HTERT RPE-1 (cell line): Measurements from ENCODE around the gene SRD5A1.

Source experiments
- in situ Hi-C: fragments of 300-500 bp; cut with MboI; formaldehyde crosslinking; loops from 4 replicates; pipeline ENCODE4 v1.14.3; 2020; ENCODE audit warnings: low sequenced_read_pairs

Gene SRD5A1

DNA sequence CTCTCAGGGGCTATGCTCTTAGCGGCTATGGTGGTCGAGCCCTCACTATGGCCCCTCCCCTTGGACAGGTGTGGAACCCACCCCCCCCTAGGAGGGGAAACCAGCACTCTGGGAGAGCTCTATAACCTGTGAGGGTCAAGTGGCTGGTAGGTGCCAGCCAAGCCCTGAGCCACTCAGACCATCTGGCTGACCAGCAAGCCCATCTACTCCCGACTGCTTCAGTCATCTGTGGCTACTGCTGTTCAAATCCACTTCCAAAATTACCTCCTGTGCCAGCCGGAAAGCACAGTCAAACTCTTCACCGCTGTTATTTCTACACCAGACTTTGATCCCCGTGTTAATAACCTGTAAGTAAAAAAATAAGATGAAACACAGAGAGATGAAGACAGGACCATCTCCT is 28.9 kb upstream of the SRD5A1 start:
- in situ Hi-C loops = no loop called here

DNA sequence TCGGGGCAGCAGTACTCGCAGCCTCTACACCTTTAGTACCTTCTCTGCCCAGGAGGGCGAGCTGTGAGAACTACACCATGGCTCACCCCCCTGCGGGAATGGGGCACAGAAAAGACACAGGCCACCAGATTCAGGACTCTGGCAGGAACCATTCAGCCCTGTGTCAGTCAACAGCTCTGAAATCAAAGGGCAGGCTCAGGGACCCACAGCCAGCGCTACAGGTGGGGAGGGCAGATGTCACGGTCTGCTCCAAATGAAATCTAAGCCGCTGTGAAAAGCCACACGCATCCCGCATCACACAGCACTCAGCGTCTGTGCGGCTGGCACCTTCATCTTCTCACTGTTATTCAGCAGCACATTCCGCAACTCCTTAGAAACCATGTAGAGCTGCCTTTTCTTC is 28.3 kb upstream of the SRD5A1 start:
- in situ Hi-C loops = no loop called here

DNA sequence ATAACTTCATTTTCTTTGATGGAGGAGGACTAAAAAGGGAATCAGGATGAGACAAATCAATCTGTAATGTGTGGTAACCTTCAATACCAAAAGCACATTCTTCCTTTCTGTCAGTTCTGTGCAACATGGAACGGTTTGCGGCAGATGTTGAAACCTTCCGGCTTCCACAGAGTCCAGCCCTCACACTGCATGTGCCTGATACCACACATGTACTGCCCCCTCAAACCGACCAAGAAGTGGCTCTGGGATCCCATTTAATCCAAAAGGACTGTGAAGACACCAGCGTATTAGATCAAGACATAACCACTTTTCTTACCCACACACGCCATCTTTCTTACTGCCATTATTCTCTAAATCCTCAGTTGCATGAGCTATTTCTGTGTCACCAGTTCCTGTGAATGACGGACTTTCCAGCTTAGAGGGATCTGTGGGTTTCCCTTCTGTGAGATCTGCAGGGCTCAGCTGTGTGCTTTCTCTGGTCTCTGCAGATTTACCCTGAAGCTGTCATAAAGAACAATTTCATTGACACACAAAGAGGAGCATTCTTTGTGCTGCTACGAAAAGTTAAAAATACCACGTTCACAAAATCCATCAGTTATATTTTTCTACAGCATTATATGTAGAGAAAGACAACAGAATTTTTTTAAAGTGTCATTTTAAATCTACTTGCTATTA is 26.2 kb upstream of the SRD5A1 start:
- in situ Hi-C loops = no loop called here

DNA sequence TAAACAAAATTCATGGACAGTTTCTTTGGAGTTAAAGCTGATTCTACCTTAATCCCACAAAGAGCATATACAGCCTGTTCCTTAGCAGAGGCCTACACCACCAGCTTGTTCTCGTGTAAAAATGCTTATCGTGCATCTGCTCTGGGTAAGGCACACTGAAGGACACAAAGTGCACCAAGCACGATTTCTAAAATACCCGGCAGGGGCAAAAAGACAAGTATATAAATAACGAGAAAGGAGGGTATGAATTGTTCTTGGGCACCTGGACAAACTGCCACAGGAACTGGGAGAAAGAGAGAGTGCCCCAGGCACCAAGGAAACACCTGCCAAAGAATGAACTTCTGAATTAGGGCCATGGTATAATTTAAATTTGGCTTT is 25.7 kb upstream of the SRD5A1 start:
- in situ Hi-C loops = no loop called here

DNA sequence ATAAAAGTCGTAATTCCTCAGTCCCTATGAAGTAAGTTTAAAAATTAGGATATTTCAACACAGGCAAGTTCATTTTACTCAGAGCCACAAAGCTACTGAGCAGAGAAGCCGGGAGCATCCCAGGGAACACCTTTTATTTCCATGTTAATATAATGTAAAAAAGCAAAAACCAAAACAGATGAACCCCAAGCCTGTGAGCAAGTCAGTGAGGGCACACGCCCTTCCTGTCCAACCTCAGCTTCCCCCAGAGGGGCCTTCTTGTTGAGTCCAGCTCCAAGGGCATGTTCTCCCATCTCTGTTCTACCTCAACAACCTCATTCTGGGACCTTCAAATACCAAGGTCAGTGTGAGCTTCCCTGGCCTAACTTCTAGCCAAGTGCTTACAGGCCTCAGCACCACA is 25.2 kb upstream of the SRD5A1 start:
- in situ Hi-C loops = no loop called here

DNA sequence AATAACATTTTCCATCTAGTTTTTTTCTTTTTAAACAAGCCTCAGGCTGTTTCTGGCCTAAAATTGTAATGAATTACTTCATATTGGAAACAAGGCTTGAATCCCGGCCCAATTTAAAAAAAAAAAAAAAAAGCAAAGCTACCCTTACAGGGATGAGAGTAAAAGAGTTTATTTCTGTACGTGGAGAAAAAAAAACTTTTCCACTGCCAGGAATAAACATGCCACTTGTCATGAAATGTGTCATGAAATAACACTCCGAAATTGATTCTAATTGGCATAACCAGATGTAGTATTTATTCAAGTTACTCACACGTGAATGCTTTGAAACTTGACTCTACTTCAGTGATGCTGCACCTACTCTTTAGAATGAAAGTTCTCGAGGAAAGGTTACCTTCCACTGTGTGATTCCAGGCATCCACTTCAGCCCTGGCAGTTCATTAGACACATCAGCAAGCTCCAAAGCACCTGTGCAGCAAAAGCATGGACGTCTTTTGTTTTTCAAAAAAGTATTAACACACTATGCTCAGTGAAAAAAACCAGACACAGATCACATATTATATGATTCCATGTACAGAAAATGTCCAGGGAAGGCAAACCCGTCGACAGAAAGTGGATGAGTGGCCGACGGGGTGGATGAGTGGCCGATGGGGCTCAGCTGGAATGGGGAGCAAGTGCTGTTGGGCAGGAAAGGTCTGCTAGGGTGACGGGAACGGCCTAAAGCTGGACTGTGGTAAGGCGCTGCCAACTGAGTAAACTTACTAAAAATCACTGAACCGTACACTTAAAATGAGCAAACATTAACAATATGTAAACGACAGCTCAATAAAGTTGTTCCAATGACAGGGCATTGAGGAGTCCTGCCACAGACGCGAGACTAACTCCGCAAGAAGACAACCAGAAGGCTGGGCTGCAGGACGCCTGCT is 21.6 kb upstream of the SRD5A1 start:
- in situ Hi-C loops = no loop called here

DNA sequence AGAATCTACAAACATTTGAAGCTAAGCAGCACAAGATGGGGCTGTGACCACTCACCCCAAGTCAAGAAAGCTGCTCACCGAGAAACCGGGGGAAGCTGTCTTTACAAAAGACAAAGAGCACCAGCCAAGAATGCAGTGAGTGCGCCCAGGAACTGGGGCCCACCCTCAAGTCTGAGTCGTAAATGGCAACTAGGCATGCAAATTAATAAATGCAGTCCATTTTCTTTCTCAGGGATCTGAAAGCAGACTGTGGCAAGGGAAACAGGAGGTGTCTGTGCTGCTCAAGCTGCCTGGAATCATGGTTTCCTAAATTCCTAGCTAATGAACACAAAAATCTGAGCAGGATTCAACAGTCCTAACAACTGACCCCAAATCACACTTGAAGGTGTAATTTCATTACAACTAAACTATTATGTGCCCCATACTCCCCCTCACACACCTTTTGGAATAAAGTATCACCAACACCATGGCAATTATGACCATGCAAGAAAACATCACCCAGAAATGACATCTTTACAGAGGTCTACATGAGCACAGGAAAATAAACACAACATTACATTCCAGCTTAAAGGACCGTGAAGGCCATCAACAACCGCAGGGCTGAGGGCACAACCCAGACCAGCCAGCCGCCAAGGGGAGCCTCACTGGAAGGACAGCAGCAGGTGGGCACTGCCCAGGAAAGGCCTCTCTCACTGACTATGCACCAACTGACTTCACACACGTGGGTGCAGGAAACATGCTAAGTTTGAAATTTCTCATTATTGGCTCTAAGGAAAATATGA is 18.0 kb upstream of the SRD5A1 start:
- in situ Hi-C loops = no loop called here

DNA sequence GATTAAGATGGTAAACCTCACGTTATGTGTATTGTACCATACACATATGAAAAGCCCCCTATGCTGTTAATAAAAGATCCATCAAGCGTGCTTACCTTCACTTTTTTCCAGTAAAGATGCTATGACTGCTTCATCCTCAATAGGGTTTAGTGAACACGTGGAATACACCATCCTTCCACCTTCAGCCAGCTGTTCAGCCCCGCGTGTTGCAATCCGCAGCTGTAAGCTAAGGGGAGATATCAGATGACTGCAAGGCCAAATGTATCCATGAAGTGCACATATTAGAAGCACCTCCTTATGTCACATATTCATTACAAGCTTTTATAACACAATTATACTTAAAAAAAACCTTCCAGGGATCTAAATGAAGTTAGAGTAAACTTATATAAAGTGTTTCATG is 16.6 kb upstream of the SRD5A1 start:
- in situ Hi-C loops = no loop called here

DNA sequence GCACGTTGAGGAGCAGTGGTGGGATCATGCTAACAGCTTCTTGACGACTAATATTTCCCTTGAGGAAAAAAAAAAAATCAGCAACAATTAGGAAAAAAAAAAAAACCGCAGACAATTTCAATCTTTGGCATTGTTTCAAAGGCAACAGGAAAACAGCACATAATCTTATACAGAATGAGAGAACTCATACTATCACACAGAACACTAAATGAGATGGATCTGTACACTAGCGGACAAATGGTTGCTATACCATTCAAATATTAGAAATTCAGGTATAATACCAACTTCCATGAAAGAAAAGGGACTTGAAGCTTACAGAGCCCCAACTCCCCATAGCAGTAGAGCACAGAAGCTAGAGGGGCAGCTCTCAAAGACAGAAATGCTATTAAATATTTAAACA is 10.0 kb upstream of the SRD5A1 start:
- in situ Hi-C loops = no loop called here

DNA sequence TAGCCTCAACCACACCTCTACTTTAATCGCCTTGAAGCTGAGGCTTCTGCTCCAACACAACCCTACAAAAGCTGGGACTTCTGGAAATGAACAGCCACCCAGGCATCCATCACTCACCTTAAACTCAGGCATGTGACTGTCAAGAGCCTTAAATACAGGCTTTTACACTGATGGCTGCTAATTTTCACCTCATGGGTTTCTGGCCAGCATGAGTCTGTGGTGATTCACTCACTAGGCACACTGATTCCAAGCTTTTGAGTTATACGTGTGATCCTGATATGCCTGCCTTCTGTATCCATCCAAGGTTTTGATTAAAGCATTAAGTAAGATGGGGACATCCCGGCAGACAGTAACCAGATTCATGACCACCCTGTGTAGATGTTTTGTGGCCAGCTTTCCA is 9.3 kb upstream of the SRD5A1 start:
- in situ Hi-C loops = no loop called here

DNA sequence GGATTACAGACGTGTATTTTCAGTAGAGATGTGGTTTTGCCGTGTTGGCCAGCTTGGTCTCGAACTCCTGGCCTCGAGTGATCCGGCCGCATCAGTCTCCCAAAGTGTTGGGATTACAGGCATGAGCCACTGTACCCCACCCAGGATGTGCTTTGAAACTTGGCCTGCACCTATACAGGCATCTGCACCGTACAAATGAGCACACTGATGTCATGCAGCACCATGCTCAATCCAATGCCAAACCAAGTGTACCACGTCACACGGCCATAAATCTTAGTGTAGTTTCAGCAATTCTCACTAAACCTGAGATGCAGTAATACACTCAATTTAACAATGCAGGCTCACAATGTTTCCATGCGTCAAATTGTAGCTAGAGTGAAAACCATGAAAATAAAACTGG is 6.7 kb upstream of the SRD5A1 start:
- in situ Hi-C loops = no loop called here

DNA sequence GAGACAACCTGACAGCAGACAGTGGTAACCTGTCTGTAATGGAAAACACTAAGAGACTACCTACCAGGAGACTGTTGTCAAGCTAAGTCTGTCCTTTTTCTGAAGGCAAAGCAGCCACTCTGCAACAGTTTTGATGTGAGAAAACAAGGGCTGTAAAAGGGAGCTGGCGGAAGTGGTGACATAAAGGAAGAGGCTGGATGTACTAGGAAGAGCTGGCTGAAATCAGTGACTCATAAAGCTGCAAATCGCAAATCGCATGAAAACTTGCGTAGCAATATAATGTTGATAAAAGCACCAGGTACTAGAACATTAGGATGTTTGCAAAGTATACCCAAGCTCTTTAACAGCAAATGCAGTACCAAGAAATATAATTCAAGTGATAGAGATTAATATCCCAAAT is 1.8 kb upstream of the SRD5A1 start:
- in situ Hi-C loops = no loop called here

DNA sequence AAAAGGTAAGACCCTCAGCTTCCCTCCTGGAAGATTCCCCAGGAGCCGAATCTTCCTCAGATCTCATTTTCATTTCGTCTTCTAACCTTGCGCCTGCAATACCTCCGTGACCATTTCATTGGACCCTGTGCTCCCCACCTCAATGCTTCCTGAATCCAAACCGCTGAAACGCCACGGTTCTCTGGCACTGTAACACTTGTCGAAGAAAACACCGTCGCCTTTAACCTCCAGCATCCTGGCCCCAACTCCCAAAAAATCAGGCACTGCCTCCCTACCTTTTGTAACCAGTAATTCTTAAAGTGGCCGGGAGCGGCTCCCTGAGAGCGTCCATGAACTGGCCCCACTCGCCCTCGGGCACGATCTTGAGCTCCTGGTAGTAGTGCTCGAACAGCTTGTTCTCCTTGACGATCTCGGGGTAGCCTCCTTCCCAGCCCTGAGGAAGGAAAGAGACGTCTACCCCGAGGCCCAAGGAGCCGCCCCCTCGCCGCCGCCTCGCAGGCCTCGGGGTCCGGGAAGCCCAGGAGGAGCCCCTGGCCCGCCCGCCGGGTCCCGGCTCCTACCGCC is 834 bp upstream of the SRD5A1 start:
- in situ Hi-C loops = no loop called here

DNA sequence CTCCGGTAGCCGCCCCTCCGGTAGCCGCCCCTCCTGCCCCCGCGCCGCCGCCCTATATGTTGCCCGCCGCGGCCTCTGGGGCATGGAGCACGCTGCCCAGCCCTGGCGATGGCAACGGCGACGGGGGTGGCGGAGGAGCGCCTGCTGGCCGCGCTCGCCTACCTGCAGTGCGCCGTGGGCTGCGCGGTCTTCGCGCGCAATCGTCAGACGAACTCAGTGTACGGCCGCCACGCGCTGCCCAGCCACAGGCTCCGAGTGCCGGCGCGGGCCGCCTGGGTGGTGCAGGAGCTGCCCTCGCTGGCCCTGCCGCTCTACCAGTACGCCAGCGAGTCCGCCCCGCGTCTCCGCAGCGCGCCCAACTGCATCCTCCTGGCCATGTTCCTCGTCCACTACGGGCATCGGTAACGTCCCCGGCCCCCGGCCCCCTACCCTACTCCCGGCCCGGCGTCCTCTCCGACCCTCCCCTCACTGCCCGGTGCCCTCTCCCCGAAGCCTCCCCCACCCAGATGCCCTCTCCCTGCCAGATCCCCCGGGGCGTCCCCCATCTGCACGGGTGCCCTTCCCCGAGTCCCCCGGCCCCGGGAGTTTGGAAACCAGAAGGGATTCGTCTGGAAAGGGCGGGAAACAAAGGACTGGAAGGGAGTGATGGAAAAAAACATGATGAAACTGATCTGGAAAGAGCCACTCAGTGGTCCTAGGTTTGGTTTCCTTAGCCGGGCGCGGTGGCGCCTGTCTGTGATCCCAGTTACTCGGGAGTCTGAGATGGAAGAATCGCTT is 417 bp downstream of the SRD5A1 start:
- in situ Hi-C loops = no loop called here

DNA sequence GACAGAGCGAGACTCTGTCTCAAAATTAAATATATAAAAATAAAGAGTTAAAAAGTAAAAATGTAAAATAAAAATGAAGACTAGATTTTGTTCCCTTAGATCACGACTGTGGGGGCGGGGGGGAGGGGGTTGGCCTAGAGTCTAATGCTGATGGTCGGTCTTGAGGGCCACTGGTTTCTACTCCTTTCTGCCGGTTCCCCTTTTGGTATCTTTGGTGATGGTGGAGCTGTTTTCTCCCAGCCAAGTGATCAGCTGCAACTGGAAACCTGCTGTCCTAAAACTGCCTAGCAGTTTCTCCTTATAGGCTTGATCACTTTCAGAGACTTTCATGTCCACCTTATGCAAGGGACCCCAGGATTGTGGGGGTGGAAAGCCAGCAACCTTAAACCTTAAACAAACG is 1.1 kb downstream of the SRD5A1 start:
- in situ Hi-C loops = no loop called here

DNA sequence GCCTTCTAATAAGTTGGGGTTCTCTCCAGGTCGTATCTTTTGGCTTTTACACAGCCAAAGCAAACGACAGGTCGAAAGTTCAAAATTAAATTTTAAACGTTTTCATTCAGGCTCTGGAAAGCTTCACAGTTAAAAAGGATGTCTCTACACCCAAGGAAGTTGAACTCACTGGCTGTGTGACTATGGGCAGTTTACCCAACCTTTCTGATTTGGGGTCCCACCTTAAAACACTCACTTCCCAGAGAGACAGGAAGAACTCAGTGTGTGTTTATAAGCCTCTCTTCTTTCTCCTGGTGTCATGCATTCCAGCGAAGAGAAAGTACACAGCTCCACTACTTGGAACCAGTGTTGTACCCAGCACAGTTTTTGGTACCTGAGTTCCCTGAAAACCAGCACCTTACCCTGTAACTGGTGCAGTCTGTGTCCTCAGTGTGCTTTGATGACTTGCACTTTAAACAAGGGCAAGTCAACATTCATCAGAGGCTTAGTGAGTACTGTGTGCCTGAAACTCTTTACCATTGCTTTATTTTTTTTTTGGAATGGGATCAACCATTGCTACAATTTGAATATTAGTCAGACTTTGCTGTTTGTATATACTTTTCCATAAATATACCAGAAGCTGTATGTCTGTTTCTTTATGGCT is 1.7 kb downstream of the SRD5A1 start:
- in situ Hi-C loops = no loop called here

DNA sequence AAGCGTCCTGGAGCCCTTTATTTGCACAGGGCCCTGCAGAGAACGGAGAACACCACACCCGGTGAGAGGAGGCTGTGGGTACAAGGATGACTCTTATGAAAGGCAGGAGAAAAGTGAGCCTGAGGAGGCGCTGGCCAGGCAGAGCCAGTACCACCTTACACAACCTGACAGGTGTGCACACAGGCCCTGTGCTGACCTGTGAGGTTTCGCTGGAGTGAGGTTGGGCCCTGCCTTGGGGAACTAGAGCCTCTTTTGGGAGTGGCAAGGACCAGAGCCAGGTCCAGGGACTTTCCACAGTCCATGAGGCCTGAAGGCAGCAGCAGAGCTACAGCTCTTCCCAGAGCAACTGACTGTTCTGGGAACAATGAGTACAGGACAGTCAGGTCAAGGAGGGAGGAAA is 3.1 kb downstream of the SRD5A1 start:
- in situ Hi-C loops = no loop called here

DNA sequence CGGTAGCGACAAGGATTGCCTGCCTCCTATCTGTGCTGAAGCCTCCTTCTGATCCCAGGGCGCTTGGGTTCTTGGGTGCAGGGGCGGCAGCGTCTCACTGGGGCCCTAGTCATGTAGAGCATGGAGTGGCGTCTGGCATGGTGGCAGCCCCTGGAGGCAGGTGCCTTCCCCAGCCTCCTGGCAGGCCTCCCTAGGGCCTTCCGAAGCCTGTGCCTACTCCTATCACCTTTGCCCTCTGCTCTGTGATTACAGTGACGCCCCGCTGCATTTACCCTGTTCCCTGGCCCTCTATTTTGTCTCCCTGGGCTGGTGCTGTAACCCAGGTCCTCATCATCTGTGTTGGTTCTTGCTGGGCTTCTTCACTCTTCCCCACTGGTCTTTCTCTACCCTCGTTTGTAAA is 3.8 kb downstream of the SRD5A1 start:
- in situ Hi-C loops = no loop called here

DNA sequence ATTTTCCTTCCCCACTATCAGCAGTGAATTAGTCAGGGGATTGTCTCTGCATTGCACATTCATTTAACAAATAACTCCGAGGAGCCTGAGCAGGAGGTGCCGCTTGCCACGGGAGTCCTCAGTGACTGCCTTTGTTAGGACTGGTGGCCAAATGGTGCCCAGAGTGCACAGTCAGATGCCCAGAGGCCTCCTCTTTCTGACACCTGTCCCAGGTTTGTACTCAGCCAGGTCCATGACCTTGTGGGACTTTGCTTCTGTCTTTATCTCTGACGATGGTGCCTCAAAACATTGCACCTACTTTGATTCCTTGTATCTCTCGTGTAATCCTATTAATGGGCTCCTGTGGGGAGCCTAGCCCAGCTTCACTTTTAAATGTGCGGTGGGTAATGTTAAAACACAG is 4.3 kb downstream of the SRD5A1 start:
- in situ Hi-C loops = no loop called here

DNA sequence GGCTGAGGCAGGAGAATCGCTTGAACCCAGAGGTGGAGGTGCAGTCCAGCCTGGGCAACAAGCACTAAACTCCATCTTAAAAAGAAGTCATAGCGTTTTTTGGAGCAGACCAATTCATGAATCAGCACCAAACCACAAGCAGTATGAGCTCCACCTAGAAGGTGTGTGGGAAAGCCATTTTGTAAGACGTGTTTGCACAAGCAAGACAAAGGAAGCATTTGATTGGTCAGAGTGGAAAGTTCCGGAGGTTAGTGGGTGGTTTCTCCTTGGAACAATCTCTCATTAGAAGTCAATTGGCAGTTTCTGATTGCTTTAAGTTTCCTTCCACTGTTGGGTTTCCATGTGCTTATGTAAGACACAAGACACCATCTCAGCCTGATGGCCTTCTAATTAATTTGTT is 5.0 kb downstream of the SRD5A1 start:
- in situ Hi-C loops = no loop called here
